ENCODE results near the gene METTL15.

- no peak for TF ChIP-seq CTCF (IDR thresholded peaks at IDR 0.05; ENCODE audit: poor library complexity)
- no peak for TF ChIP-seq EZH2 (IDR thresholded peaks at IDR 0.05; ENCODE audit: borderline replicate concordance)
These were observed 9.5 kb downstream of the METTL15 start for GRCh38 chr11:28117712-28118111.

Measured in hepatocyte (in vitro differentiated cells).